Measurements from ENCODE around the gene TNFRSF14. TPM values are rescaled to one million over a fixed set of nuclear protein-coding genes. Genes with fewer than 3 reads are reported as not detected.

TNFRSF14 gene
- total RNA-seq, 1 experiment from 2014 or later = 1.5 TPM

GRCh38 chr1:2538872-2539271 lies 17.3 kb upstream of the TNFRSF14 start:
- no peaks in the 10 kb centered on the region for H3K36me3 Mint-ChIP-seq (ENCODE audit: insufficient read depth, unreplicated experiment)
- Histone ChIP-seq H3K36me3 (ENCODE audit: control insufficient read depth, insufficient read depth, low read length) (no peaks in the 10 kb centered on the region), H3K4me1 (no peaks in the 10 kb centered on the region), H3K4me3 (ENCODE audit: low read depth, low read length) (no peak overlapping the region), H3K9me3 (no peaks in the 10 kb centered on the region), H3K27me3 (replicated peaks; ENCODE audit: control insufficient read depth, insufficient read depth, low read length) (no peaks in the 10 kb centered on the region)
- no peaks in the 10 kb centered on the region for H3K9me3 Mint-ChIP-seq (ENCODE audit: unreplicated experiment)
- no peak overlapping the region for H3K4me3 Mint-ChIP-seq (ENCODE audit: unreplicated experiment)
- no peaks in the 10 kb centered on the region for H3K4me1 Mint-ChIP-seq (ENCODE audit: low read depth, unreplicated experiment)
- POLR2A ChIA-PET = no interaction called here
- CTCF ChIA-PET = no interaction called here
- no peak overlapping the region for H3K27ac Mint-ChIP-seq (ENCODE audit: unreplicated experiment)
- no TSS peak for BruUV-seq (replicated peaks)
- TF ChIP-seq CTCF (IDR thresholded peaks at IDR 0.05; ENCODE audit: insufficient read depth in 1 of 2, low read depth in 1 of 2, low read length in 1 of 2, severe bottlenecking in 1 of 2, unreplicated experiment in 1 of 2) = no peak
- no peak for DNase-seq
- H3K27me3 Mint-ChIP-seq (ENCODE audit: insufficient read depth, unreplicated experiment) = no peaks in the 10 kb centered on the region
- intact Hi-C loops (cut with micrococcal nuclease; ENCODE audit: unreplicated experiment) = no loop called here

GRCh38 chr1:2539312-2539907 lies 16.8 kb upstream of the TNFRSF14 start:
- H3K4me1 Mint-ChIP-seq (ENCODE audit: low read depth, unreplicated experiment) = no peaks in the 10 kb centered on the region
- POLR2A ChIA-PET = no interaction called here
- no peaks in the 10 kb centered on the region for H3K9me3 ChIP-seq
- H3K36me3 ChIP-seq (ENCODE audit: control insufficient read depth, insufficient read depth, low read length) = no peaks in the 10 kb centered on the region
- TF ChIP-seq CTCF (IDR thresholded peaks at IDR 0.05; ENCODE audit: insufficient read depth in 1 of 2, low read depth in 1 of 2, low read length in 1 of 2, severe bottlenecking in 1 of 2, unreplicated experiment in 1 of 2) = peak in 1 of 2 experiments; percentile 21
- H3K9me3 Mint-ChIP-seq (ENCODE audit: unreplicated experiment) = no peaks in the 10 kb centered on the region
- intact Hi-C loops (cut with micrococcal nuclease; ENCODE audit: unreplicated experiment) = no loop called here
- no peak overlapping the region for H3K4me3 ChIP-seq (ENCODE audit: low read depth, low read length)
- no TSS peak for BruUV-seq (replicated peaks)
- no peaks in the 10 kb centered on the region for H3K27me3 Mint-ChIP-seq (ENCODE audit: insufficient read depth, unreplicated experiment)
- no peaks in the 10 kb centered on the region for H3K4me1 ChIP-seq
- DNase-seq = no peak
- no peak overlapping the region for H3K27ac Mint-ChIP-seq (ENCODE audit: unreplicated experiment)
- CTCF ChIA-PET = no interaction called here
- no peaks in the 10 kb centered on the region for H3K36me3 Mint-ChIP-seq (ENCODE audit: insufficient read depth, unreplicated experiment)
- no peak overlapping the region for H3K4me3 Mint-ChIP-seq (ENCODE audit: unreplicated experiment)
- no peaks in the 10 kb centered on the region for H3K27me3 ChIP-seq (replicated peaks; ENCODE audit: control insufficient read depth, insufficient read depth, low read length)

GRCh38 chr1:2540816-2541492 lies 15.2 kb upstream of the TNFRSF14 start:
- Histone ChIP-seq H3K4me3 (ENCODE audit: low read depth, low read length) (no peak overlapping the region), H3K9me3 (no peaks in the 10 kb centered on the region), H3K36me3 (ENCODE audit: control insufficient read depth, insufficient read depth, low read length) (no peaks in the 10 kb centered on the region), H3K27me3 (replicated peaks; ENCODE audit: control insufficient read depth, insufficient read depth, low read length) (no peaks in the 10 kb centered on the region), H3K4me1 (no peaks in the 10 kb centered on the region)
- Mint-ChIP-seq H3K27ac (ENCODE audit: unreplicated experiment) (no peak overlapping the region), H3K36me3 (ENCODE audit: insufficient read depth, unreplicated experiment) (no peaks in the 10 kb centered on the region), H3K4me3 (ENCODE audit: unreplicated experiment) (no peak overlapping the region), H3K27me3 (ENCODE audit: insufficient read depth, unreplicated experiment) (no peaks in the 10 kb centered on the region), H3K4me1 (ENCODE audit: low read depth, unreplicated experiment) (no peaks in the 10 kb centered on the region), H3K9me3 (ENCODE audit: unreplicated experiment) (no peaks in the 10 kb centered on the region)
- intact Hi-C loops (cut with micrococcal nuclease; ENCODE audit: unreplicated experiment) = no loop called here
- ChIA-PET CTCF (no interaction called here), POLR2A (no interaction called here)
- DNase-seq = no peak
- no TSS peak for BruUV-seq (replicated peaks)
- no peak for TF ChIP-seq CTCF (IDR thresholded peaks at IDR 0.05; ENCODE audit: insufficient read depth in 1 of 2, low read depth in 1 of 2, low read length in 1 of 2, severe bottlenecking in 1 of 2, unreplicated experiment in 1 of 2)

Measured in Caco-2 (cell line).